Breast epithelium (tissue), 3 donors: Measurements from ENCODE around the gene BAG5.

Experiments
- CTCF ChIP-seq, 3 donors: fragments of 450-650 bp; IDR thresholded peaks; one replicate each; pipeline ENCODE4 v1.5.1; 2016 to 2017; ENCODE audit warnings: antibody characterized with exemption in 3 of 3, mild to moderate bottlenecking in 3 of 3, moderate library complexity in 3 of 3
- POLR2A ChIP-seq: fragments of 450-650 bp; IDR thresholded peaks from one replicate; pipeline ENCODE4 v1.6.1; 2016; ENCODE audit warnings: antibody characterized with exemption, mild to moderate bottlenecking, moderate library complexity

- no peak for TF ChIP-seq CTCF (IDR thresholded peaks at IDR 0.05)
- TF ChIP-seq POLR2A = no peak
Observed at GRCh38 chr14:103519043-103519836, 43.2 kb downstream of the BAG5 start.
